Occipital lobe (tissue), 2 donors: ENCODE results near the gene NHEJ1. TPM values are rescaled to one million over a fixed set of nuclear protein-coding genes. Genes with fewer than 3 reads are reported as not detected.

Source experiments
- DNase-seq: peaks from one replicate; lab custom pipeline; 2025; lab: John Stamatoyannopoulos, UW
- total RNA-seq: library from RNA; depleted of rRNA; stranded (reverse); fragments of >200 nt; gene quantifications from one replicate; pipeline ENCODE4 v1.2.3, GENCODE V29; 2014

Gene NHEJ1
- total RNA-seq, 1 donor from 2014 or later, result 9.2 TPM

- no peak for DNase-seq
Measured at GRCh38 chr2:219123356-219124135, 37.1 kb downstream of the NHEJ1 start.

GRCh38 chr2:219122202-219122980 is 38.2 kb downstream of the NHEJ1 start:
- no peak for DNase-seq

- no peak for DNase-seq
Measured at GRCh38 chr2:219120082-219120481, 40.5 kb downstream of the NHEJ1 start.

GRCh38 chr2:219119422-219120043 is 41.1 kb downstream of the NHEJ1 start:
- DNase-seq, result no peak

- no peak for DNase-seq
Measured at GRCh38 chr2:219118504-219118903, 42.1 kb downstream of the NHEJ1 start.

GRCh38 chr2:219116776-219117646 is 43.6 kb downstream of the NHEJ1 start:
- no peak for DNase-seq

GRCh38 chr2:219112651-219113338 is 47.8 kb downstream of the NHEJ1 start:
- no peak for DNase-seq

GRCh38 chr2:219112062-219112406 is 48.6 kb downstream of the NHEJ1 start:
- no peak for DNase-seq

GRCh38 chr2:219111375-219112061 is 49.1 kb downstream of the NHEJ1 start:
- DNase-seq, result no peak

GRCh38 chr2:219109471-219109870 is 51.1 kb downstream of the NHEJ1 start:
- DNase-seq, result no peak

GRCh38 chr2:219107758-219108157 is 52.9 kb downstream of the NHEJ1 start:
- DNase-seq, result no peak

GRCh38 chr2:219106251-219106650 is 54.4 kb downstream of the NHEJ1 start:
- DNase-seq, result no peak

GRCh38 chr2:219104107-219105035 is 56.2 kb downstream of the NHEJ1 start:
- DNase-seq, result no peak

- no peak for DNase-seq
Measured at GRCh38 chr2:219099329-219099728, 61.3 kb downstream of the NHEJ1 start.

- no peak for DNase-seq
Measured at GRCh38 chr2:219095406-219095935, 65.1 kb downstream of the NHEJ1 start.

- DNase-seq, result no peak
Measured at GRCh38 chr2:219094171-219094570, 66.4 kb downstream of the NHEJ1 start.

GRCh38 chr2:219090436-219091299 is 69.9 kb downstream of the NHEJ1 start:
- no peak for DNase-seq

GRCh38 chr2:219089330-219089729 is 71.3 kb downstream of the NHEJ1 start:
- DNase-seq, result no peak
